Measurements from ENCODE around the gene PPFIA4.

The PPFIA4 gene

GRCh38 chr1:203036135-203036534 is 9.8 kb downstream of the PPFIA4 start:
- no peak overlapping the region for H3K9ac ChIP-seq (ENCODE audit: low read depth, low read length)
- H3K36me3 ChIP-seq (ENCODE audit: insufficient read depth, low read depth, low read length), result no peaks in the 10 kb centered on the region
- no peak overlapping the region for H3K27ac ChIP-seq (ENCODE audit: low read length)
- H3K9me3 ChIP-seq (ENCODE audit: insufficient read depth, low read depth, low read length), result no peaks in the 10 kb centered on the region
- H3K4me3 ChIP-seq (ENCODE audit: low read length), result no peak overlapping the region
- H3K4me1 ChIP-seq (ENCODE audit: insufficient read depth, low read length), result peaks cover 4% of the 10 kb centered on the region; the same call in 1 of the 2 replicates
- no peaks in the 10 kb centered on the region for H3K27me3 ChIP-seq (ENCODE audit: insufficient read depth, low read length)

- H3K27ac ChIP-seq (ENCODE audit: low read length), result no peak overlapping the region
Observed at GRCh38 chr1:203036537-203036936, 10.2 kb downstream of the PPFIA4 start.

GRCh38 chr1:203037509-203038190 is 11.4 kb downstream of the PPFIA4 start:
- no peak overlapping the region for H3K27ac ChIP-seq (ENCODE audit: low read length)

More at GRCh38 chr1:203036537-203036936, 10.2 kb downstream of the PPFIA4 start:
- Histone ChIP-seq H3K4me1 (ENCODE audit: insufficient read depth, low read length) (peaks cover 4% of the 10 kb centered on the region; the same call in 1 of the 2 replicates), H3K9ac (ENCODE audit: low read depth, low read length) (no peak overlapping the region), H3K4me3 (ENCODE audit: low read length) (no peak overlapping the region), H3K9me3 (ENCODE audit: insufficient read depth, low read depth, low read length) (no peaks in the 10 kb centered on the region), H3K27me3 (ENCODE audit: insufficient read depth, low read length) (no peaks in the 10 kb centered on the region), H3K36me3 (ENCODE audit: insufficient read depth, low read depth, low read length) (no peaks in the 10 kb centered on the region)

GRCh38 chr1:203038217-203038741 is 12.0 kb downstream of the PPFIA4 start:
- Histone ChIP-seq H3K9me3 (ENCODE audit: insufficient read depth, low read depth, low read length) (no peaks in the 10 kb centered on the region), H3K4me1 (ENCODE audit: insufficient read depth, low read length) (peaks cover 4% of the 10 kb centered on the region; the same call in 1 of the 2 replicates), H3K9ac (ENCODE audit: low read depth, low read length) (no peak overlapping the region), H3K27me3 (ENCODE audit: insufficient read depth, low read length) (no peaks in the 10 kb centered on the region), H3K27ac (ENCODE audit: low read length) (no peak overlapping the region), H3K36me3 (ENCODE audit: insufficient read depth, low read depth, low read length) (no peaks in the 10 kb centered on the region), H3K4me3 (ENCODE audit: low read length) (no peak overlapping the region)

More at GRCh38 chr1:203037509-203038190, 11.4 kb downstream of the PPFIA4 start:
- H3K9ac ChIP-seq (ENCODE audit: low read depth, low read length), result no peak overlapping the region
- no peaks in the 10 kb centered on the region for H3K27me3 ChIP-seq (ENCODE audit: insufficient read depth, low read length)
- no peaks in the 10 kb centered on the region for H3K9me3 ChIP-seq (ENCODE audit: insufficient read depth, low read depth, low read length)
- H3K4me1 ChIP-seq (ENCODE audit: insufficient read depth, low read length), result peaks cover 4% of the 10 kb centered on the region; the same call in 1 of the 2 replicates
- H3K4me3 ChIP-seq (ENCODE audit: low read length), result no peak overlapping the region
- no peaks in the 10 kb centered on the region for H3K36me3 ChIP-seq (ENCODE audit: insufficient read depth, low read depth, low read length)

- Histone ChIP-seq H3K9me3 (ENCODE audit: insufficient read depth, low read depth, low read length) (no peaks in the 10 kb centered on the region), H3K27me3 (ENCODE audit: insufficient read depth, low read length) (no peaks in the 10 kb centered on the region), H3K27ac (ENCODE audit: low read length) (no peak overlapping the region), H3K9ac (ENCODE audit: low read depth, low read length) (no peak overlapping the region), H3K36me3 (ENCODE audit: insufficient read depth, low read depth, low read length) (no peaks in the 10 kb centered on the region), H3K4me3 (ENCODE audit: low read length) (no peak overlapping the region), H3K4me1 (ENCODE audit: insufficient read depth, low read length) (peaks cover 4% of the 10 kb centered on the region; the same call in 1 of the 2 replicates)
Observed at GRCh38 chr1:203038891-203039608, 12.8 kb downstream of the PPFIA4 start.

GRCh38 chr1:203039609-203040512 is 13.6 kb downstream of the PPFIA4 start:
- Histone ChIP-seq H3K27me3 (ENCODE audit: insufficient read depth, low read length) (no peaks in the 10 kb centered on the region), H3K36me3 (ENCODE audit: insufficient read depth, low read depth, low read length) (no peaks in the 10 kb centered on the region), H3K9me3 (ENCODE audit: insufficient read depth, low read depth, low read length) (no peaks in the 10 kb centered on the region), H3K27ac (ENCODE audit: low read length) (no peak overlapping the region), H3K9ac (ENCODE audit: low read depth, low read length) (no peak overlapping the region), H3K4me1 (ENCODE audit: insufficient read depth, low read length) (peaks cover 4% of the 10 kb centered on the region; the same call in 1 of the 2 replicates), H3K4me3 (ENCODE audit: low read length) (no peak overlapping the region)

- H3K9ac ChIP-seq (ENCODE audit: low read depth, low read length), result no peak overlapping the region
- H3K4me1 ChIP-seq (ENCODE audit: insufficient read depth, low read length), result peaks cover 4% of the 10 kb centered on the region; the same call in 1 of the 2 replicates
- H3K9me3 ChIP-seq (ENCODE audit: insufficient read depth, low read depth, low read length), result no peaks in the 10 kb centered on the region
- no peaks in the 10 kb centered on the region for H3K27me3 ChIP-seq (ENCODE audit: insufficient read depth, low read length)
- H3K27ac ChIP-seq (ENCODE audit: low read length), result no peak overlapping the region
- no peaks in the 10 kb centered on the region for H3K36me3 ChIP-seq (ENCODE audit: insufficient read depth, low read depth, low read length)
- no peak overlapping the region for H3K4me3 ChIP-seq (ENCODE audit: low read length)
Observed at GRCh38 chr1:203040513-203041275, 14.4 kb downstream of the PPFIA4 start.

GRCh38 chr1:203041351-203041932 is 15.2 kb downstream of the PPFIA4 start:
- H3K9ac ChIP-seq (ENCODE audit: low read depth, low read length), result no peak overlapping the region
- no peaks in the 10 kb centered on the region for H3K4me1 ChIP-seq (ENCODE audit: insufficient read depth, low read length)
- no peaks in the 10 kb centered on the region for H3K36me3 ChIP-seq (ENCODE audit: insufficient read depth, low read depth, low read length)
- no peak overlapping the region for H3K27ac ChIP-seq (ENCODE audit: low read length)
- no peaks in the 10 kb centered on the region for H3K9me3 ChIP-seq (ENCODE audit: insufficient read depth, low read depth, low read length)
- no peaks in the 10 kb centered on the region for H3K27me3 ChIP-seq (ENCODE audit: insufficient read depth, low read length)
- no peak overlapping the region for H3K4me3 ChIP-seq (ENCODE audit: low read length)

- Histone ChIP-seq H3K9ac (ENCODE audit: low read depth, low read length) (no peak overlapping the region), H3K27me3 (ENCODE audit: insufficient read depth, low read length) (no peaks in the 10 kb centered on the region; the same call in 1 of the 2 replicates), H3K27ac (ENCODE audit: low read length) (no peak overlapping the region), H3K4me3 (ENCODE audit: low read length) (no peak overlapping the region), H3K9me3 (ENCODE audit: insufficient read depth, low read depth, low read length) (no peaks in the 10 kb centered on the region), H3K4me1 (ENCODE audit: insufficient read depth, low read length) (no peaks in the 10 kb centered on the region), H3K36me3 (ENCODE audit: insufficient read depth, low read depth, low read length) (no peaks in the 10 kb centered on the region)
Observed at GRCh38 chr1:203043830-203044545, 17.7 kb downstream of the PPFIA4 start.

GRCh38 chr1:203044546-203045250 is 18.4 kb downstream of the PPFIA4 start:
- Histone ChIP-seq H3K9ac (ENCODE audit: low read depth, low read length) (no peak overlapping the region), H3K27me3 (ENCODE audit: insufficient read depth, low read length) (no peaks in the 10 kb centered on the region; the same call in 1 of the 2 replicates), H3K9me3 (ENCODE audit: insufficient read depth, low read depth, low read length) (no peaks in the 10 kb centered on the region), H3K4me1 (ENCODE audit: insufficient read depth, low read length) (no peaks in the 10 kb centered on the region), H3K27ac (ENCODE audit: low read length) (no peak overlapping the region), H3K36me3 (ENCODE audit: insufficient read depth, low read depth, low read length) (no peaks in the 10 kb centered on the region), H3K4me3 (ENCODE audit: low read length) (no peak overlapping the region)

Measured in iPS-20b (cell line).